ENCODE data around the gene PCSK9. TPM values are rescaled to one million over a fixed set of nuclear protein-coding genes. Genes with fewer than 3 reads are reported as not detected.

PCSK9 gene
- total and polyA plus RNA-seq, 2 of the 13 experiments (the other 11 are each of a cell fraction or from before 2014, with no cell fraction given), result 33.3 to 80.5 TPM

GRCh38 chr1:55044617-55045397 lies 5.5 kb downstream of the PCSK9 start (continued):
- TF ChIP-seq ATF5 (CRISPR knock-in tag; IDR thresholded peaks at IDR 0.05; ENCODE audit: low read depth) (no peak), ARID2 (CRISPR knock-in tag; IDR thresholded peaks at IDR 0.05; ENCODE audit: borderline replicate concordance) (no peak), ZBTB21 (CRISPR knock-in tag; IDR thresholded peaks at IDR 0.05) (no peak), ZMYM2 (CRISPR knock-in tag; IDR thresholded peaks at IDR 0.05) (peak; percentile 67; the same call in 1 of the 2 replicates), ZNF335 (CRISPR knock-in tag; IDR thresholded peaks at IDR 0.05) (no peak), LBX2 (CRISPR knock-in tag; IDR thresholded peaks at IDR 0.05; ENCODE audit: borderline replicate concordance) (no peak), SAP130 (CRISPR knock-in tag; IDR thresholded peaks at IDR 0.05; ENCODE audit: low read depth) (0 out of 2 replicates have a peak, but pooled peaks have one; percentile 20), PAXIP1 (CRISPR knock-in tag; conservative IDR thresholded peaks at IDR 0.05) (peak; percentile 64), USF2 (IDR thresholded peaks at IDR 0.05; ENCODE audit: low read depth, low read length) (no peak), USF2 (CRISPR knock-in tag; IDR thresholded peaks at IDR 0.05; ENCODE audit: borderline replicate concordance) (no peak), SKIL (CRISPR knock-in tag; IDR thresholded peaks at IDR 0.05; ENCODE audit: borderline replicate concordance) (peak; percentile 58; the same call in 1 of the 2 replicates), MTA1 (CRISPR knock-in tag; IDR thresholded peaks at IDR 0.05; ENCODE audit: borderline replicate concordance) (peak; percentile 48; the same call in 1 of the 2 replicates), ZNF687 (CRISPR knock-in tag; IDR thresholded peaks at IDR 0.05) (peak; percentile 68), NCOR1 (IDR thresholded peaks at IDR 0.05; ENCODE audit: borderline replicate concordance, low read length) (peak; percentile 72)
